ENCODE data around the gene LSMEM2.

Gene LSMEM2

DNA sequence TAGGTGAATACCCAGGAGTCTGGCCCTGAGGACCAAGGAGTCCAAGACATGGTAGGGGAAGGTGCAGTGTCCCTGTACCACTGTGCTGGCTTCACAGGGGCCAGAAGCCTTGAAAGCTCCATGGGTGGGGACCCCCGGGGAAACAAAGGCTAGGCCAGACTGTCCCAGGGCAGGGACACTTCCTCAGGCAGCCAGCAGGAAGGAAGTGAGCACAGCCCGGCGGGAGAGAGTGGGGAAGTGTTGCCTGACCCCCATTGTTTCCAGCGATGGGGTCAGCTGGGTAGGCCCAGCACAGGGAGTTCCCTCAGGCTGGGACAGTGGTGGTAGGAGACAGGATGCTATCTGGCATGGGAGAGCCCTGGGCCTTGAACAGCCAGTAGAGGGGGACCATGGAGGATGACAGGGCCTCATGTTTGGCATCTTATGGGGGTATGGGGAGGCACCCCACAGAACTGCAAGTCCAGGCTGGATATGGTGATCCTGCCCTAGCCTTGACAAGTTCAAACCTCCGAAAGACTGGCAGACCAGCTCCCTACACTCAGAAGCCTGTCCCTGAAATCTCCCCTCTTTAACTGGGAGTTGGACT lies 44.8 kb downstream of the LSMEM2 start:
- DNase-seq = no peak

DNA sequence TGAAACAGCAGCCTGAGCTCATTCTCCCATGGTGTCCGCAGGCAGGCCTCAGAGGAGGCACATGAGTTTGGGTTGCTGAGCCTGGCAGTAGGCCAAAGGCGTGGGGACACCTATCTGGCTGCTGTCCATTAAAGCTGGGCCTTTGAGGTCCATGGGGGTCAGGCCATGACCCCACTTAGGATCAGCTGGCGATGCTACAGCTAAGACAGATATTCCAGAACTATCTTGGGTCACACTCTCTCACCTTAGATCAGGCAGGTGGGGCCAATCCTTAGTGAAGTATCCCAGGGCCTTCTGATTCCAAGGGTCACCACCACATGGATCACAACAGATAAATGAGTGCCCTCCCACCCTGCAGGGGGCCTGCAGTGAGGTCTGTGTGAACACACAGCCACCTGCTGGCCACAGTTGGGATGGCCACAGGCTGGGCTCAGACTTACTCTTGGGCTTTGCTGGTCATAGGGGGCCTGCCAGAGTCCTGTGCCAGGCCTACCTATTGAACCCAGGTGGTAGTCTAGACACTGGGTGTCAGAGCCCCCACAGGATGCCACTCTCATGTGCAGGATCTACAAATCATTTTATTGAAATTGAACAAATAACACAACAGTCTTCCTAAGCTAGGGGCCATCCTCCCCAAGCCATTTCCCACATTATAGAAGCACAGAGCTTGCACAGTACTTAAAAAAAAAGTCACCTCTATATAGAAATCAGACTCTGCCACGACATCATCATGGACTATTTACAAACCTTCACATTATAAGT lies 45.6 kb downstream of the LSMEM2 start:
- peak in 3 of 5 experiments; percentile 44 to 51 (median 46) for DNase-seq

DNA sequence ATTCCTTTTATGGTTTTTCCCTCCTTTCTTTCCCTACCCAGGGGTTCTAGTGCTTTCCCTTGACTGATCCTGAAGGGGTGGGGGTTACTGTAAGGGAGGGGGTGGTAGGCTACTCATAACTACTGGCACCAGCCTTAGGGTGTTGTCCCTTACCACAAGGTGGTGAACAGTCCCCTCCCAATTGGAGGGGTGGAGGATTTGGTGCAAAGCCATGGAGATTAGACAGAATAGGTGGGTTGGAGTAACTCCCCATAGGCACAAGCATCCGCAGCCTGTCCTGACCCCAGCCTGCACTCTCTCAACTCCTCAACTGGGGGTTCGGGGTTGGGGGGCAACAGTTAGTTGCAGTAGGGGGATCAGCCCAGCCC lies 46.2 kb downstream of the LSMEM2 start:
- DNase-seq = no peak

DNA sequence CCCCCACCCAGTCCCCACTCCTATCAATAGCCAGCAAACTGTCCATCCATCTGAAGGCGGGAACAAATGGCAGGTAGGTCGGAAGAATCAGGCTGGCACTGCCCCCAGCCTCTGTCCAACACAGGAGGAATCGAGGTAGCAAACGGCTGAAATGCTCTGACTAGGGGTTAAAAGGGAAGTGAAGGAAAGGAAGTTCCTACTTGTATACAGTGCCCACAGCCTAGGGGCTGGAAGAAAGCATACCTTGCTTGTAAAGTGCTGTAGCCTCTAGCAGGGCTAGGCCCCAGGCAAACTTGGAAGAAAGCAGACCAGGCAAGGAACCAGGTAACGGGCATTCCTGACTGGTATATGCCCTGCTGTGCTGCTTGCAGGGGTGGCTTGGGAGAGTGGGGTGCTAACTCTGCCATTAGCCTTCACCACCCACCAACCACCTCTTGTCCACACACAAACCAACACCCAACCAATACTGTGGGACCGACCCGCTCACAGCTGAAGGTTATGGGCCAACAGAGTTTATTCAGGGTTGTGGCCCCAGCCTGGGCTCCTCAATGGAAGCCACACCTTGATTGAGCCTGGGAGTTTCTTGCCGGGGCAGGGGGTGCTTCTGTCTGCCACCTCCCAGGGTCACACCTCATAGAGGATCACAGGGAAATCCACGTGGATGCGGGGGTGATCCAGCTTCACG lies 46.8 kb downstream of the LSMEM2 start:
- no peak for DNase-seq

DNA sequence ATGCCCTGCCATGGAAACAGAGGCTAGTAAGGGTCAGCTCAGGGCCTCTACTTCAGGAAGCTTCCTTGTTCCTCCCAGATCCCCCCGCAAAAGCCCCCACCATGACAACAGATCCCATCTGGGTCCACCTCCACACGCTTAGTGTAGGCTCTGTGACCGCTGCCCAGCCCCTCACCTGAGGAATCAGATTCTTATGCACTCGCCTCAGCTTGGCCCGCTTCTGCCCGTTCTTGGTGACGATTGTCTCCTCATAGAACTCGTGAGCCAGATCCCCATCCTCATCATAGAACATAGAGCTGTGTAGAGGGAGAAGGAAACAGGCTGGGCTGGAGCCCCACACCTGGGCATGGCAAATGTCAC lies 47.3 kb downstream of the LSMEM2 start:
- DNase-seq = no peak

DNA sequence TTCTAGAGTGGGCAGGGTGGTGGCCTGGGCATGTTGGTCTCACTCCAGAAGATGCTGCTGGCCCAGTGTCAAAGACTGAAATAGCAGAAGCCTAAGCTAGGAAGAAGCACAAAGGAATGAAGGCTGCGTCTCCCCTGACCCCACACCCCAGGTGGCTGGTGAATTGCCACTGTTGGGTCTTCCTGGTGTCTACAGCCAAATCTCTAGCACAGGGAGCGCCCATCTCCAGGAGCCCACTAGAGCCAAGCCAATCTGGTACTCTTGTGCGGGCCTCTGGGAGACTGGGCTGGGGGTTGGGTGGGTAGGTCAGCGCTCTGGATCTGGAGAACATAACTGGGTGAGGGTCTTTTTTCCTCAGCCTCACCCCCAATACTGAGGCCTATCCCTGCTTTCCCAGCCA lies 48.2 kb downstream of the LSMEM2 start:
- DNase-seq = no peak

DNA sequence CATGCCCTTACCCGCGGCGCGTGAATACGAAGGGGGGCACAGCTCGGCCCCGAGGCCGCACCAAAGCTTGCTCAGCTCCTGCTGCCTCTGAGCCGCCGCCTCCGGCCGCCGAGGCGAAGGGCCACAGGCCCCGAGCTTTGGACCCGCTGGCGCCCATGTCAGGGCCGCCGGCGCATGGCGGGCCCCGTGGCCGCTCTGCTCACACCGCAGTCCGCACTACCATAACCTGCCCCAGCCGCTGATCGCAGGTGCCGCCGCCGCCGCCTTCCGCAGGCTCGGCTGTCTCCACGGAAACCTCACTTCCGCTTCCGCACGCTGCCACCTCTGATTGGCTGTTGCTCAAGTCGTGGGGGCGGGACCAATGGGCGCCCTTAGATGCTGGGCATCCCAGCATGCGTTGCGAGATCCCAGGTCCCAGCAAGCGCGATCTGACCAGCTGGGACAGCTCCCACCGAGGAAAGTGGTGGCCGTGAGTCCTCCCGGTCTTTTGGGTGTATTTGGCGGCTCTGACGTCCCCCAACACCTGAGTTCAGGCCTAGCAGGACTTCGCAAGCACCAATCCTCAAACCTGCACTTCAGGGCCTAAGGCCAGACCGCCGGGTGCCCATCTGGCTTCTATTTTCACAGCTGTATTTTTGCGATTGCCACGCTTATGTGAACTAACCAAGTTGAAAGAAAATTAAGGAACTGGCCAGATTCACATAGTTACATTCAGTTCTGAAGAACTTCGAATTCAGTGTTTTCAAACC lies 49.2 kb downstream of the LSMEM2 start, which contains the start of gene TUSC2:
Gene TUSC2, minus strand, starts transcription at position 281 of the 749 bp plus-strand sequence. Its CDS starts 124 bp downstream, at position 157.
- peak; percentile 88 to 96 (median 92) for DNase-seq

DNA sequence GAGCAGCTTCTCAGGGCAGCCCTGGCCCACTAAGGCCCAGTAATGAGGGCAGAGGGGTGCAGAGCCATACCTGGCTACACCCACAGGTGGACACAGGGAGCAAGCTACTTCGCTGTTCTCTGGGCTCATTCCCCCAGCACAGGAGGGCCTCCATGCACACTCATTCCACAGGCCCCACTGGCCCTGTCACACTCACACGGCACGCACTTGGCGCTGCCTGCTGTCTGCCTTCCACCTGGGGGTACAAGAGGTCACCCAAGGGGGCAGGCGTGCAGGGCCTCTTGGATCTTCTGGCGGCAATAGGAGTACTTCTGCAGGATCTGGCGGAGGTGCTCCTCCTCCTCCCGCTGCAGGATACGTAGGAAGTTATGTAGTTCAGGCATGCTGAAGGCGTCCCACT lies 51.4 kb downstream of the LSMEM2 start:
- no peak for DNase-seq

DNA sequence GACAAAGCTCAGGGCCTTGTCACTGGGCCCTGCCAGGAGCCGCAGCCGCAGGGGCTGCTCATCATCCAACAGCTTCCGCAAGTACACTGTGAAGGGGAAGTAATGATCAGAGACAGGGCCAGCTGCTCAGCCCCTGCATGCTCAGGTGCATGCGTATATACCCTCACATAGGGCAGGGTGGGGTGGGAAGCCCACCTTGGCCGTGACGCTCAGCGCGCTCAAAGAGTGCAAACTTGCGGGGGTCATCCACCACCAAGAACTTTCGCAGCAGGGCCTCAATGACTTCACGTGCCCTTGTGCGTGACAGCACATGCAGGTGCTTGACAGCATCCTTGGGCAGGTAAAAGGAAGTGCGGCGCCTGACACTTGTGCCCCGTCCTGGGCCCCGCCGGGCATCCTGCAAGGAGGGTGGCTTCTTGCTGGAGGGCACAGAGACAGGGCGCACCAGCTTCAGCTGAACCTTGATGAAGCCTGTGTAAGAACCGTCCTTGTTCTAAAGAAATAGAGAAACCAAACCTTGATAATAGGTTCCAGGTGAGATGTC lies 52.5 kb downstream of the LSMEM2 start:
- no peak for DNase-seq

DNA sequence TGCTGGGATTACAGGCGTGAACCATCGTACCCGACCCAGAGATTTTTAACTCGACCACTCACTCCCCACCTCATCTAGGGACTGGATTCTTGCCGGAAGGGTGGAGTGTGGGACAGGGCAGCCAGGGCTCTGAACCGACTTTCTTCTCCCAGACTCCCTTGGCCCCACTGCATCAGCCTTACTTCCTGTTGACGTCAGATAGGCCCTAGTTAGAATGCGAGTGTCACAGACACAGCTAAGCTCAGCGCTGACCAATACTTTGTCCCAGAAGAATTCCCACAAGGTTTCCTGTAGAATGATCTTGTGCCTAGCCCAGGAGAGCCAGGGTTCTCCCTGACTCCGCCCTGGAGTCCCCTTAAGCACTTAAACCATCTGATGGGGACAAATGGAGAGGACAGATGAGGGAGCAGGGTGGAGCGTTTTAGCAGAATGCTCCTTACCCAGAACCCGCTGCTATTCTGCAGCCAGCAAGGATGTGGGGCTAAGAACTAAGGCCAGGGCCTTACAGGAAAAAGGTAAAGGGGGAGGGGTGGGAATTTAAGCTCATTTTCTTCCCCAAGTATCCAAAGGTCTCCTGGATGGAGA lies 54.9 kb downstream of the LSMEM2 start:
- DNase-seq = peak in 1 of 5 experiments; percentile 43

DNA sequence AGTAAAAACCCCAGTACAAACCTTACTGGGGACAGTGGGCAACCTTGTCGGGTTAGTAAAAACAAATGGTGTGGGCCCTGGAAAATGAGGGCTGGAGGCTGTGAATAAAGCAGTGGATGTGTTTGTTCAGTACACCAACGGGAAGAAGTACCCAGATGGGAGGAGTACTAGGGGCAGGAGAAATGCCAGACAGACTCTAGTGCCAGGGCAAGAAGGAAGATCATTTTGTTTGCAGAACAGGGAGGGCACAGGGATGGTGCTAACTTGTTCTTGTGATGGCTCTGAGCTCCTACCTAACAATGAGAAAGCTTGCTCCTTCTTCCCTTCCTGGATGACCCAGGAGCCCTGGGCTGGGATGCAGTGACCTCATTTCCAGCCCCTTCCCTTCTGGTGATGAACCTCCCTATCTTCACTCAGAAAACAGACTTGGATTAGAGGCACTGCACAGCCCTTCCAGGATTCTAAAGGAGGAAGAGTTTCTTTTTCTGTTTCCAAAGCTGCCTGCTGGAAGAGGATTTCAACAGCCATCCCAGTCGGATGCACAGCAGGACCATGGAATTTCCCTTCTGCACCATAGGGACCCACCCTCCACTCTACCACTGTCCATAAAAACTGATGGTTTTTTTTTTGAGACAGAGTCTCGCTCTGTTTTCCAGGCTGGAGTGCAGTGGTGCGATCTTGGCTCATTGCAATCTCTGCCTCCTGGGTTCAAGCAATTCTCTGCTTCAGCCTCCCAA lies 55.6 kb downstream of the LSMEM2 start:
- no peak for DNase-seq

DNA sequence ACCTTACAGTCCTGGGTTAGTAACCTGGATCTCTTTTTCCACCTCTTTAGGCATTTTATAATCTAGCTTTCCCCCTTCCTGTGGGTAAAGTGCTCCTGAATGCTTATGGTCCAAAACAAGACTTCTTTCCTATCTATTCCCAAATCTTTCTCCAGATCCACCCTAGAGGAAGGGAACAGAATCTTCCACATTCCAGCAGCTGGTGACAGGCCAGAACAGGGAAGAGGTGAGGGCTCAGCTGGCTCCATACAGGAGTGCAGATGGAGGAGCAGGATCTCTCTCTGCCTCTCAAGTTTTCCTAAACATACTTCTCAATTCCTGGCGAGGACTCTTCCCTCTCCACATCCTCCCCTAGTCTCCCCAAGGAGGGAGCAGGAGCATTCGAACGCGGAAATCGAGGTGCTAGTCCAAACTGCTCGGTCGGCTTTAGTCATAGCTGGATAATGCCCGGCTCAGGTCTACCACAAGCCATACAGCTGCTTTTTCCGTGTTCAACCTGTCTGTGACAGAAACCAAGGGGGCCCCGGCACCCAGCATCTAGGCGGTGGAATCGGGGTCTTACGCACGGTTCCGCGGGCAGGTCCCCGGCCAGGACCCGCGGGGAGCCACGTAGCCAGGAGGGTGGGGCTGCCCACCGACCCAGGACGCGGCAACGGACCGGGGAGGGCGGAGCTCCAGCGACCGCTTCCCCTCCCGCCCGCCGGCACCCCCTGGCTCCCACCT lies 57.7 kb downstream of the LSMEM2 start:
- DNase-seq = no peak

DNA sequence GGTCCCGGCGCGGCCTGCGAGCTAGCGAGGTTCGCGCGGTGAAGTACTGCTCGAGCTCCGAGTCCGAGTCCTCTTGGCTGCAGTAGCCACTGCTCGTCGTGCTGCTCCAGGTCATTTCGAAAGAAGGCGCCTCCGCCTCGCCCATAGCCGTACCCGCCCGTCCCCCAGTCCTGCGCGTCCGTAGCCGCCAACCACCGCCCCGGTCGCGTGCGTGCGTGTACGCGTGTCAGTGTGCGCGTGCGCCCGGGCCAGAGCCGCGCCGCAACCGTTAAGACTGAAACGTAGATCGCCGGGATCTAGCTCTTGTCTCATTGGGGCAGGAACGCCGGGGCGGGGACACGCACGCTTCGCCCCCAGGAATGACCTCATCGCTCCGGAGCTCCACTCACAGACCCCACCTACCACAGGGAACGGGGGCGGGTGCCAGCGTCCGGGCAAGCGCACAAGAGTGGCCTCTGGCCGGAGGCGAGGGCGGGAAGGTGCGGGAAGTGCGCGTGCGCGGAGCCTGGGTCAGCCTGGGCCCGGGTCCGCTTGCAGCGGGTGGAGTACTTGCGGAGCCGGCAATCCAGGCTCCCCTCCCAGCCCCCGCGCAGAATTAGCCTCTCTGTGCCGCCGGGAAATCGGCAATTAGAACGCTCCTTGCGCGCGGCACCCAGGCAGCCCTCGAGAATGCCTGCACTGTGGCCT lies 58.4 kb downstream of the LSMEM2 start:
- peak; percentile 81 to 99 (median 93) for DNase-seq
